LNCaP clone FGC (cell line): ENCODE measurements around the gene ZNF480.
A peak's percentile ranks its signal among the peaks of the same experiment; 100 is the strongest.
"Not testable (repeated sequence)": the region's sequence is repeated elsewhere in the genome, so short reads cannot be mapped to it uniquely, and the experiment has no call there.

Source experiments
- DNase-seq: peaks from one replicate; pipeline ENCODE4 v3.0.0-alpha.2; 2011; ENCODE audit warnings: low read depth
- H3K4me3 ChIP-seq: 2 replicates; pipeline ENCODE4 v1.5.1; 2011; ENCODE audit warnings: mild to moderate bottlenecking, low read depth, low read length, control low read depth
- TF ChIP-seq, protein P1 (sequence below): IDR thresholded peaks from 2 replicates; pipeline ENCODE4 v1.5.1; 2012; ENCODE audit warnings: mild to moderate bottlenecking; ENCODE audit not compliant: control insufficient read depth, insufficient read depth; ENCODE audit errors: extremely low read depth

The ZNF480 gene

DNA sequence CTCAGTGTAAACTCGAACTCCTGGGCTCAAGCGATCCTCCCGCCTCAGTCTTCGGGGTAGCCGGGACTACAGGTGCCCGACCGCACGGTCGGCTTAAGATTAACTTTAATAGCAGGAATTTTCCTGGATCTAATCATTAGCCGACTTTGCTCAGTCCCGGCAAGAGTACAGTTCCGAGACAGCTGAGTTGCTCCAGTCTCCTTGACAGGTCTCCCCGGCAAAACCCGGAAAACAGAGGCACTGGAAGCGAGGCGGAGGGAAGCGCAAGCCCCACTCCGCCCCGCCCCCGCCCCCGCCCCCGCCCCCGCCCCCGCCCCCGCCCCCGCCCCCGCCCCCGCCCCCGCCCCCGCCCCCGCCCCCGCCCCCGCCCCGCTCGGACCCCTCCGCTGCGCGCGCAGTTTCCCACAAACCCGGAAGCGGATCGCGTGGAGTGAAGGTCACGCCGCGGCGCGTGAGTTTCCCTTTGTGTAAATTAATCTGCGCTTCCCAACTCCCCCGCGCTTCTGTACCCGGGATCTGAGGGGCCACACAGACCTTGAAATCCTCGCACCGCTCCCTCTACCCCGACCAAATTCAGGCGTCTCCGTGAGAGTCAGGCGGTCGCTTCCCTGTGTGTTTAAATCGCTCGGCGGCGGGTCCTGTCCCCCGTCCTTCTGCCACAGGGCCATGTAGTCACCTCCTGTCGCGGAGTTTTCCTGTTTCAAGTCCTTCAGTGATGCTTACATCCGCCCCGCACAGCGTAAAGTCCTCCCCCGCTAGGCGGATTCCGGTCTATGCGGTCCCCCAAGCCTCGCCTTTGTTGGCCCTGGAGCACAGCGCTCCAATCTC is at the start of gene ZNF480:
TSS of gene ZNF480 (plus strand) at position 397 of the 828 bp plus-strand sequence. CDS start 3,244 bp downstream, outside the sequence.
- peak within 1 kb of the TSS; percentile 92 for H3K4me3 ChIP-seq
- TF ChIP-seq, protein P1, sequence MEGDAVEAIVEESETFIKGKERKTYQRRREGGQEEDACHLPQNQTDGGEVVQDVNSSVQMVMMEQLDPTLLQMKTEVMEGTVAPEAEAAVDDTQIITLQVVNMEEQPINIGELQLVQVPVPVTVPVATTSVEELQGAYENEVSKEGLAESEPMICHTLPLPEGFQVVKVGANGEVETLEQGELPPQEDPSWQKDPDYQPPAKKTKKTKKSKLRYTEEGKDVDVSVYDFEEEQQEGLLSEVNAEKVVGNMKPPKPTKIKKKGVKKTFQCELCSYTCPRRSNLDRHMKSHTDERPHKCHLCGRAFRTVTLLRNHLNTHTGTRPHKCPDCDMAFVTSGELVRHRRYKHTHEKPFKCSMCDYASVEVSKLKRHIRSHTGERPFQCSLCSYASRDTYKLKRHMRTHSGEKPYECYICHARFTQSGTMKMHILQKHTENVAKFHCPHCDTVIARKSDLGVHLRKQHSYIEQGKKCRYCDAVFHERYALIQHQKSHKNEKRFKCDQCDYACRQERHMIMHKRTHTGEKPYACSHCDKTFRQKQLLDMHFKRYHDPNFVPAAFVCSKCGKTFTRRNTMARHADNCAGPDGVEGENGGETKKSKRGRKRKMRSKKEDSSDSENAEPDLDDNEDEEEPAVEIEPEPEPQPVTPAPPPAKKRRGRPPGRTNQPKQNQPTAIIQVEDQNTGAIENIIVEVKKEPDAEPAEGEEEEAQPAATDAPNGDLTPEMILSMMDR = no peak
- DNase-seq = peak; percentile 38

DNA sequence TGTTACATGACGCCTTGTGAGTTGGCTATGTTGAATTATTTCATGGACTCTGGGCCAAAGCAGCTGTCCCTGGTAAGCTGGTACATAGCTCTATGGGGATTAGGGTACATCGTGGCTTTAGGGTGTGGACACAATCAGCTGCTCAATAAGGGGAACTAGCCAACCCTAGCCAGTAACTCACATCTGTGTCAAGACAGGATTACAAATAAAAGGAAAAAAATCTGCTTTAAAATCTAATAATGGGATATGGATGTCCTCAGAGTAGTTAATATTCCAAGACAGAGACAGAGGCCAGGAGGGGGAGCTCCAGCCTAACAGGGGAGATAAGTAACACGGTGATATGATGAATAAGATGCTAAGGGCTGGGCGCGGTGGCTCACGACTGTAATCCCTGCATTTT is 48.7 kb upstream of the ZNF480 start:
- TF ChIP-seq, protein P1 = peak; percentile 61
- DNase-seq = peak; percentile 39
- no peak overlapping the region for H3K4me3 ChIP-seq

DNA sequence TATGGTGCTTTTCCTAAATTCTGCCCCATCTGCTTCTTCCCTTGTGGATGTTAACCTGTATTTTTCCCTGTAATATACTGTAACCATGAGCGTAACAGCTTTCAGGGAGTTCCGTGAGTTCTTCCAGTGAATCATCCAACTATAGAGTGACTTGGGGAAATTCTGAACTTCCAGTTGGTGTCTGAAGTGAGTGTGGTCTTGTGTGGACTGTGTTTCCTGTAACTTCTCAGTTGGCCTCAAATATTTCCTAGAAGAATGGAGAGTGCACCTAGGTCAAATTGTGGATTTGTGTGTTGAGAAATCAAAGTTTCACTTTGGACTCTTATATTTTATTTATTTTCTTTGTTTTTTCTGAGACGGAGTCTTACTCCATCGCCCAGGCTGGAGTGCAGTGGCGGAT is 38.5 kb upstream of the ZNF480 start:
- TF ChIP-seq, protein P1 = no peak
- H3K4me3 ChIP-seq = no peak overlapping the region
- no peak for DNase-seq

DNA sequence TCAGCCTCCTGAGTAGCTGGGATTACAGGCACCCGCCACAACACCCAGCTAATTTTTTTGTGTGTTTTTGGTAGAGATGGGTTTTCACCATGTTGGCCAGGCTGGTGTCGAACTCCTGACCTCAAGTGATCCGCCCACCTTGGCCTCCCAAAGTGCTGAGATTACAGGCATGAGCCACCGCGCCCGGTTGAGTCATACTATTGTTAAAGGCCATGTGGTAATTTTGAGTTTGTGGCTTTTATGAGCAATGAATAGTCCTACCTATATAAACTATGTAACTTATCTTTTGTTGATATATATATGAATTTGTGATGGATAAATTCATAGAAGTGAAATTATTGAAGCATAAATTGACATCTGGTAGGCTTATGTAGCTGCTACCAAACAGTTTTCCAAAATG is 31.4 kb upstream of the ZNF480 start:
- not testable (repeated sequence) for DNase-seq

DNA sequence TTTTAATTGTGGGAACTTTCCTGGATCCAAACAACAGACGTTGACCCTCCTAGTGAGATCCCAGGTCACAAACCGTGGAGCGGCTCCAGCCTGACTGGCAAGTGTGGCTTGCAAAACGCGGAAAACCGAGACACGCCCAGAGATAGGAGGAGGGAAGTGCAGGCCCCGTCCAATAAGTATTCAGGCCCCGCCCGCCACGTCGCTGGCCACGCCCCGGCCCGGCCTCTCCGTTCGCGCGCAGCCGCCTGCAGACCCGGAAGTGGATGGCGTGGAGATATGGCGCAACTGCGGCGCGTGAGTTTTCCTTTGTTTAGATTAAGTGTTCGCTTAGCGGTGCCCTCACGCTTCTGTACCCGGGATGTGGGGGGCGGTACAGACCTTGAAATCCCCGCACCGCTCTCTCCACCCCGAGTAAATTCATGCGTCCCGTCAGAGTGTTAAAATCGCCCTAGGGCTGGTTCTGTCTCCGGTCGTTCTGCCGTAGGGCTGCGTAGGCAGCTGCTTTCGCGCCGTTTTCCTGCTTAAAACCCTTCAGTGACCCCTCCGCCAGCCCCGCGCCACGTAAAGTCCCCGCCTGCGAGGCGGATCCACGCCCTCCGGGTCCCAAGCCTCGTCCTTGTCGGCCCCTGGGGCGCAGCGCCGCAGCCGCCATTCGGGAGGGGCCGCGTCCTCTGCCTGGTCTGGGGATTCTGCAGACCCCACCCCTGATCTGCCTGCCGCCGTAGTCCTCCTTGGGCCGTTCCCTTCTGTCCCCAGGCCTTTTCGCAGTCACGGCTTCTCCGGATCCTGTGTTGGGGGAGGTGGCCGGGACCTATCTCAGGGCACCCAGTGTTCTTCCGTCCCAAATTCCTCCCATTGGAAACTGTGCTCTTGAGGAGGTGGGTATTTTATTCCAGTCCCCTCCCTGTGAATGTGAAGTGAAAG is 27.4 kb upstream of the ZNF480 start, which contains the start of gene ZNF766:
TSS of gene ZNF766 (plus strand) at position 250 of the 924 bp plus-strand sequence. CDS start at position 277, 27 bp downstream.
- peak; percentile 92 for DNase-seq
- TF ChIP-seq, protein P1 = no peak
- H3K4me3 ChIP-seq = peak within 1 kb of the TSS; percentile 90

More for the DNA sequence above, 31.4 kb upstream of the ZNF480 start:
- not testable (repeated sequence) for H3K4me3 ChIP-seq

DNA sequence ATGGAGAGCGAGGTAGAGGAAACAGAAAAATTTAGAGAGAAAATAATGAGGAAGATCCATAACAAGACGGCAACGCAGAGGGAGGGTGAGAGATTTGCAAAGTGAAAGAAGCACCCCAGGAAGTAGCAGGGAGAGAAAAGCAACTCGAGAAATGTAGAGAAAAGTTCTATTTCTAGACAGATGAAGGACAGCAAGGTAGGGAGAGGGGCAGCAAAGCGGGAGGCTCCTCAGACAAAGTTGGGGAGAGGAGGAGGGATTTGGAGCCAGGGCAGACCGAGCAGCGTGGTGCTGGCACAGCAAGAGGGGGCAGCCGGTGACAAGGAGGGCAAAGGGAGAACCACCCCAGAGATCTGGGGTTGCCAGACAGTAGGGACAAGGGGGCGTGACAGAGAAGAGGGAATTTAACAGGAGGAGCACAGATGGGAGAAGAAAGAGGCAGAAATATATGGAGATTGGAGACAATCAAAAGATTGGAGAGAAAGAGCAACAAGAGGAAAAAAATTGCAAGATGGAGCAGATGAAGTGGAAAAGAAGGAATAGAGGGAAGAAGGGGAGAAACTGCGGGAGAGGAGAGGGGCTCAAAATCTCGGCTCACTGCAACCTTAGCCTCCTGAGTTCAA is 26.6 kb upstream of the ZNF480 start:
- peak overlapping the region; percentile 90 for H3K4me3 ChIP-seq
- no peak for DNase-seq
- TF ChIP-seq, protein P1 = no peak

DNA sequence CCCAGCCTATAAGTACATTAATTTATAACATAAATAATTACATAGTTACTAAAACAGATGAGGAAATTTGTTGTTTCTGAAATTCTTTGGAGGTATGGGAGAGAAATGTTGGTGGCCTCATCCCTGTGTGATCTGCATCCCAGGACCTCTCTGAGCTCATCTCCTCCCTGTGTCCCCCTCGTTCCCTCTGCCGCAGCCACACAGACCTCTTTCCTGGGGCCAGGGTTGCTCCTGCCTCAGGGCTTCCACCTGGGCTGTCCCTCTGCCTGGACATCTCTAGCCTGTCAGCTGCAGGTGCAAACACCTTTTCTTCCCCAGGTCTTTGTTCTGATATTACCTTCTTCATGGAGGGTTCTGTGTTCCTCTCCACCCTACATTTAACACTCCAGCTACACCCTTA is 23.7 kb upstream of the ZNF480 start:
- DNase-seq = no peak
- TF ChIP-seq, protein P1 = no peak
- H3K4me3 ChIP-seq = no peak overlapping the region
